GOT3 (cell line): ENCODE results near the gene CTSG.
"Not testable (repeated sequence)": the region's sequence is repeated elsewhere in the genome, so short reads cannot be mapped to it uniquely, and the experiment has no call there.

Source experiments
- DNase-seq: peaks from one replicate; lab custom pipeline; 2025; ENCODE audit warnings: mixed read lengths; lab: John Stamatoyannopoulos, UW

CTSG gene

GRCh38 chr14:24542346-24542936, 33.6 kb downstream of the CTSG start:
- no peak for DNase-seq

- DNase-seq, result no peak
Observed at GRCh38 chr14:24535737-24536136, 40.3 kb downstream of the CTSG start.

- DNase-seq, result no peak
Observed at GRCh38 chr14:24534286-24534685, 41.8 kb downstream of the CTSG start.

DNA sequence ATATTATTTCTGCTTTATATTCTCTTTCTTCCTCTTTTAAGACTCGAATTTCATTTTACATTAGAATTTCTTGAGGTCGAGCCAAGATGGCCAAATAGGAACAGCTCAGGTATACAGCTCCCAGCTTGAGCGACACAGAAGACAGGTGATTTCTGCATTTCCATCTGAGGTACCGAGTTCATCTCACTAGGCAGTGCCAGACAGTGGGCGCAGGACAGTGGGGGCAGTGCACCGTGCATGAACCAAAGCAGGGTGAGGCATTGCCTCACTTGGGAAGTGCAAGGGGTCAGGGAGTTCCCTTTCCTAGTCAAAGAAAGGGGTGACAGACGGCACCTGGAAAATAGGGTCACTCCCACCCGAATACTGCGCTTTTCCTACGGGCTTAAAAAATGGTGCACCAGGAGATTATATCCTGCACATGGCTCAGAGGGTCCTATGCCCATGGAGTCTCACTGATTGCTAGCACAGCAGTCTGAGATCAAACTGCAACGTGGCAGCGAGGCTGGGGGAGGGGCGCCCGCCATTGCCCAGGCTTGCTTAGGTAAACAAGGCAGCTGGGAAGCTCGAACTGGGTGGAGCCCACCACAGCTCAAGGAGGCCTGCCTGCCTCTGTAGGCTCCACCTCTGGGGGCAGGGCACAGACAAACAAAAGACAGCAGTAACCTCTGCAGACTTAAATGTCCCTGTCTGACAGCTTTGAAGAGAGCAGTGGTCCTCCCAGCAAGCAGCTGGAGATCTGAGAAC, 50.0 kb downstream of the CTSG start:
- not testable (repeated sequence) for DNase-seq
